ENCODE measurements around the gene FTO. TPM values are rescaled to one million over a fixed set of nuclear protein-coding genes. Genes with fewer than 3 reads are reported as not detected.

Gene FTO
- total RNA-seq, 1 donor from 2014 or later: 98.6 TPM

GRCh38 chr16:53715023-53715384 lies 11.0 kb downstream of the FTO start:
- H3K36me3 ChIP-seq: no peaks in the 10 kb centered on the region
- DNase-seq (no peak), ATAC-seq (no peak)
- no peak for TF ChIP-seq CTCF (IDR thresholded peaks at IDR 0.05)
- peaks cover 29% of the 10 kb centered on the region for H3K4me1 ChIP-seq
- H3K9me3 ChIP-seq: no peaks in the 10 kb centered on the region
- intact Hi-C loops (cut with DNase I): no loop called here
- no peaks in the 10 kb centered on the region for H3K27me3 ChIP-seq (ENCODE audit: low read depth)
- no peak overlapping the region for H3K27ac ChIP-seq
- no peak overlapping the region for H3K4me3 ChIP-seq

- intact Hi-C loops (cut with DNase I): no loop called here
- peaks cover 29% of the 10 kb centered on the region for H3K4me1 ChIP-seq
Observed at GRCh38 chr16:53717577-53717976, 13.6 kb downstream of the FTO start.

GRCh38 chr16:53721017-53721416 lies 17.1 kb downstream of the FTO start:
- no peak overlapping the region for H3K27ac ChIP-seq
- H3K4me1 ChIP-seq: peaks cover 8% of the 10 kb centered on the region
- no peaks in the 10 kb centered on the region for H3K27me3 ChIP-seq (ENCODE audit: low read depth)
- TF ChIP-seq CTCF (IDR thresholded peaks at IDR 0.05): no peak
- no peaks in the 10 kb centered on the region for H3K36me3 ChIP-seq
- no peak overlapping the region for H3K4me3 ChIP-seq
- intact Hi-C loops (cut with DNase I): no loop called here
- DNase-seq (no peak), ATAC-seq (no peak)
- H3K9me3 ChIP-seq: no peaks in the 10 kb centered on the region

More at GRCh38 chr16:53717577-53717976, 13.6 kb downstream of the FTO start:
- Histone ChIP-seq H3K36me3 (no peaks in the 10 kb centered on the region), H3K9me3 (no peaks in the 10 kb centered on the region), H3K27me3 (ENCODE audit: low read depth) (no peaks in the 10 kb centered on the region), H3K4me3 (no peak overlapping the region), H3K27ac (no peak overlapping the region)
- ATAC-seq (no peak), DNase-seq (no peak)
- no peak for TF ChIP-seq CTCF (IDR thresholded peaks at IDR 0.05)

- H3K27me3 ChIP-seq (ENCODE audit: low read depth): no peaks in the 10 kb centered on the region
- ATAC-seq (no peak), DNase-seq (no peak)
- no peak for TF ChIP-seq CTCF (IDR thresholded peaks at IDR 0.05)
- H3K27ac ChIP-seq: no peak overlapping the region
- H3K36me3 ChIP-seq: no peaks in the 10 kb centered on the region
- intact Hi-C loops (cut with DNase I): no loop called here
- H3K4me1 ChIP-seq: peaks cover 5% of the 10 kb centered on the region
- H3K4me3 ChIP-seq: no peak overlapping the region
- H3K9me3 ChIP-seq: no peaks in the 10 kb centered on the region
Observed at GRCh38 chr16:53726625-53727024, 22.7 kb downstream of the FTO start.

- intact Hi-C loops (cut with DNase I): no loop called here
- Histone ChIP-seq H3K9me3 (no peaks in the 10 kb centered on the region), H3K4me3 (no peak overlapping the region), H3K27me3 (ENCODE audit: low read depth) (no peaks in the 10 kb centered on the region), H3K36me3 (no peaks in the 10 kb centered on the region), H3K4me1 (peaks cover 10% of the 10 kb centered on the region), H3K27ac (no peak overlapping the region)
- no peak for TF ChIP-seq CTCF (IDR thresholded peaks at IDR 0.05)
- no peak for ATAC-seq
- no peak for DNase-seq
Observed at GRCh38 chr16:53730693-53731092, 26.7 kb downstream of the FTO start.

All from lower lobe of right lung (tissue), 2 donors.